ENCODE results near the gene HAPSTR1. TPM values are rescaled to one million over a fixed set of nuclear protein-coding genes. Genes with fewer than 3 reads are reported as not detected.

HAPSTR1 gene
- polyA plus RNA-seq, 1 donor (not counting 4 experiments of a cell fraction or from before 2014, with no cell fraction given) = 46.5 TPM

DNA sequence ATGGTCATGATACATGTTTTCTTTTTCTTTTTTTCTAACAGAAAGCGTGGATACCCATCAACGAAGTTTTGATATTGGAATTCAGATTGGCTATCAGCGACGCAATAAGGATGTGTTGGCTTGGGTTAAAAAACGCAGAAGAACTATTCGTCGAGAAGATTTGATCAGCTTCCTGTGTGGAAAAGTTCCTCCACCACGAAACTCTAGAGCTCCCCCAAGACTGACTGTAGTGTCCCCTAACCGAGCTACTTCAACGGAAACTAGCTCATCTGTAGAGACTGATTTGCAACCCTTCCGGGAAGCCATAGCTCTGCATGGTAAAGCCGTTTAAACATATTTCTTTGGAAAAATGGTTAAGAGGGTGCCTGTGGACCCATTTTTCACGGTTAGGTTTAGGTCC, 11.5 kb downstream of the HAPSTR1 start:
- H3K4me1 ChIP-seq (ENCODE audit: control insufficient read depth, extremely low read depth, insufficient read depth, low read length) = peaks cover 63% of the 10 kb centered on the region
- no peak overlapping the region for H3K4me2 ChIP-seq (ENCODE audit: control insufficient read depth, extremely low read depth, insufficient read depth, low read depth, low read length)
- no peaks in the 10 kb centered on the region for H3K9me3 ChIP-seq (ENCODE audit: control insufficient read depth, low read depth, low read length)
- dilution Hi-C loops (cut with MboI; ENCODE audit: extremely low pct_ligation_motif_present, low sequenced_read_pairs) = loop anchor here (25.0 kb wide), 1 partner anchor 166 kb away; no protein-coding TSS in a partner anchor
- H4K20me1 ChIP-seq (ENCODE audit: control insufficient read depth, extremely low read depth, insufficient read depth, low read length) = peaks cover 77% of the 10 kb centered on the region
- H3K27me3 ChIP-seq (ENCODE audit: control insufficient read depth, extremely low read depth, insufficient read depth, low read length) = no peaks in the 10 kb centered on the region
- DNase-seq (ENCODE audit: low read depth, low spot score) (no peak), FAIRE-seq (no peak)
- H3K36me3 ChIP-seq (ENCODE audit: control insufficient read depth in 2 of 2, extremely low read depth in 1 of 2, insufficient read depth in 2 of 2, low read length in 2 of 2) = peaks cover 32 to 61% of the 10 kb centered on the region in 2 experiments
- TF ChIP-seq, protein P1, sequence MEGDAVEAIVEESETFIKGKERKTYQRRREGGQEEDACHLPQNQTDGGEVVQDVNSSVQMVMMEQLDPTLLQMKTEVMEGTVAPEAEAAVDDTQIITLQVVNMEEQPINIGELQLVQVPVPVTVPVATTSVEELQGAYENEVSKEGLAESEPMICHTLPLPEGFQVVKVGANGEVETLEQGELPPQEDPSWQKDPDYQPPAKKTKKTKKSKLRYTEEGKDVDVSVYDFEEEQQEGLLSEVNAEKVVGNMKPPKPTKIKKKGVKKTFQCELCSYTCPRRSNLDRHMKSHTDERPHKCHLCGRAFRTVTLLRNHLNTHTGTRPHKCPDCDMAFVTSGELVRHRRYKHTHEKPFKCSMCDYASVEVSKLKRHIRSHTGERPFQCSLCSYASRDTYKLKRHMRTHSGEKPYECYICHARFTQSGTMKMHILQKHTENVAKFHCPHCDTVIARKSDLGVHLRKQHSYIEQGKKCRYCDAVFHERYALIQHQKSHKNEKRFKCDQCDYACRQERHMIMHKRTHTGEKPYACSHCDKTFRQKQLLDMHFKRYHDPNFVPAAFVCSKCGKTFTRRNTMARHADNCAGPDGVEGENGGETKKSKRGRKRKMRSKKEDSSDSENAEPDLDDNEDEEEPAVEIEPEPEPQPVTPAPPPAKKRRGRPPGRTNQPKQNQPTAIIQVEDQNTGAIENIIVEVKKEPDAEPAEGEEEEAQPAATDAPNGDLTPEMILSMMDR (optimal IDR thresholded peaks at IDR 0.05 in 1 of 3, IDR thresholded peaks at IDR 0.05 in 1 of 3, conservative IDR thresholded peaks at IDR 0.05 in 1 of 3; ENCODE audit: extremely low read depth in 1 of 3, insufficient read depth in 2 of 3, low read length in 3 of 3) = no peak
- TF ChIP-seq EZH2 (IDR thresholded peaks at IDR 0.05; ENCODE audit: low read length) = no peak
- H3K4me3 ChIP-seq (ENCODE audit: control insufficient read depth in 2 of 3, extremely low read depth in 1 of 3, insufficient read depth in 2 of 3, low read depth in 1 of 3, low read length in 3 of 3) = no peak overlapping the region
- H3K27ac ChIP-seq (ENCODE audit: control insufficient read depth, insufficient read depth, low read length) = no peak overlapping the region
- peaks cover 5% of the 10 kb centered on the region for H3K9me1 ChIP-seq (ENCODE audit: control insufficient read depth, extremely low read depth, insufficient read depth, low read length)
- H3K9ac ChIP-seq (ENCODE audit: control insufficient read depth, extremely low read depth, insufficient read depth, low read length) = no peak overlapping the region
- H2AFZ ChIP-seq (ENCODE audit: control insufficient read depth, low read length) = no peak overlapping the region
- peaks cover 100% of the 10 kb centered on the region for H3K79me2 ChIP-seq (ENCODE audit: control insufficient read depth, insufficient read depth, low read length)

- Histone ChIP-seq H2AFZ (ENCODE audit: control insufficient read depth, low read length) (no peak overlapping the region), H3K4me3 (ENCODE audit: control insufficient read depth in 2 of 3, extremely low read depth in 1 of 3, insufficient read depth in 2 of 3, low read depth in 1 of 3, low read length in 3 of 3) (no peak overlapping the region), H4K20me1 (ENCODE audit: control insufficient read depth, extremely low read depth, insufficient read depth, low read length) (peaks cover 75% of the 10 kb centered on the region), H3K36me3 (ENCODE audit: control insufficient read depth in 2 of 2, extremely low read depth in 1 of 2, insufficient read depth in 2 of 2, low read length in 2 of 2) (peaks cover 29 to 60% of the 10 kb centered on the region in 2 experiments), H3K79me2 (ENCODE audit: control insufficient read depth, insufficient read depth, low read length) (peaks cover 100% of the 10 kb centered on the region), H3K9me3 (ENCODE audit: control insufficient read depth, low read depth, low read length) (no peaks in the 10 kb centered on the region), H3K27ac (ENCODE audit: control insufficient read depth, insufficient read depth, low read length) (no peak overlapping the region), H3K4me2 (ENCODE audit: control insufficient read depth, extremely low read depth, insufficient read depth, low read depth, low read length) (no peak overlapping the region), H3K4me1 (ENCODE audit: control insufficient read depth, extremely low read depth, insufficient read depth, low read length) (peaks cover 57% of the 10 kb centered on the region), H3K27me3 (ENCODE audit: control insufficient read depth, extremely low read depth, insufficient read depth, low read length) (no peaks in the 10 kb centered on the region), H3K9me1 (ENCODE audit: control insufficient read depth, extremely low read depth, insufficient read depth, low read length) (peaks cover 5% of the 10 kb centered on the region), H3K9ac (ENCODE audit: control insufficient read depth, extremely low read depth, insufficient read depth, low read length) (no peak overlapping the region)
- TF ChIP-seq, protein P1 (optimal IDR thresholded peaks at IDR 0.05 in 1 of 3, IDR thresholded peaks at IDR 0.05 in 1 of 3, conservative IDR thresholded peaks at IDR 0.05 in 1 of 3; ENCODE audit: extremely low read depth in 1 of 3, insufficient read depth in 2 of 3, low read length in 3 of 3) = no peak
- TF ChIP-seq EZH2 (IDR thresholded peaks at IDR 0.05; ENCODE audit: low read length) = no peak
- DNase-seq (ENCODE audit: low read depth, low spot score) = no peak
- dilution Hi-C loops (cut with MboI; ENCODE audit: extremely low pct_ligation_motif_present, low sequenced_read_pairs) = loop anchor here (25.0 kb wide), 1 partner anchor 166 kb away; no protein-coding TSS in a partner anchor
- no peak for FAIRE-seq
Observed at GRCh38 chr16:9103546-9103945, 12.1 kb downstream of the HAPSTR1 start.
